Tongue (tissue), 2 donors: ENCODE results near the gene IRAK4. TPM values are rescaled to one million over a fixed set of nuclear protein-coding genes. Genes with fewer than 3 reads are reported as not detected.
"Not testable (repeated sequence)": the region's sequence is repeated elsewhere in the genome, so short reads cannot be mapped to it uniquely, and the experiment has no call there.

ENCODE experiments used
- DNase-seq: peaks from one replicate; pipeline ENCODE4 v3.0.0-alpha.2; 2015
- total RNA-seq: library from RNA; depleted of rRNA; stranded (reverse); fragments of >200 nt; gene quantifications from one replicate; pipeline ENCODE4 v1.2.3, GENCODE V29; 2014

The IRAK4 gene
- total RNA-seq: 19.7 TPM

DNA sequence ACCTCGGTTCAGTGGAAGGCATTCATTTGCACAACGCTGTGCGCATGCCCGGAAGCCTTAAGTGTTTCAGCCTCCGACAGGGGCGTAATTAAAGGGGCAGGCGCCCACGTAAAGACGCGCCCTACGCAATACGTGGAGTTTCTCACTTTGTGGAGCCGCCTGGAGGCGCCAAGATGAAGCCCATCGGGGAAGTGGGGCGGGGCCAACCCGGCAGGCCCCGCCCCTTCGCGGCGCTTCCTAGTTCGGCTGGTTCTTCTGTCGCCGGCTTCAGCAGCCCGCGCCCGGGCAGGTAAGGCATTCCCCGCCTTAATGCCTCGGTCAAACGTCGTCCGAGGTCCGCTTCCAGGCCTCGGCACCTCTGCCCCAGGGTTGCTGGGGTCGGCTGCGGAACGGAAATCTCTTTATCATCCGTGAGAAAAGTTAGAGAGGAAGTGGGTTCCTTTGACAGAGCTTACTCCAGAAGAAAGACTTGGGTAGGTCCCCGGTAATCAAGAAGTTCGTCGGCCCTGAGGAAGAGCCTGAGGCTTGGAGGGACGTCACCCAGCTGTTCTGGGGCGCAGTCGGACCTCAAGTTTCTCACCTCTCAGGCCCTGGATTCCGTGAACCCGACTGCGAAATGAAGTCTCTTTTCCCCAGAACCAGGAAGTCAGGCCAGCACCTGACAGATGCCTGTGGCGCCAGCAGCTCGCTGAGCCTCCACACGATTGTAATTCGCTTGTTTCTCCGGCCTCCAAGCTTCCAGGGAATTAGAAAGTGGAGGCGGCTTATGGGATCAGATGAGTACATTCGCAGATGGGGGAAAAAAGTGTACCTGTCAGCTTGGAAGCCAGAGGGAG, at the start of gene IRAK4, which contains the start of gene PUS7L:
TSS of gene IRAK4 (plus strand) at position 224 of the 836 bp plus-strand sequence. CDS start 9,161 bp downstream, outside the sequence.
TSS of gene PUS7L (minus strand) at position 63 of the 836 bp plus-strand sequence. CDS start 3,545 bp downstream, outside the sequence.
- DNase-seq: peak; percentile 99

DNA sequence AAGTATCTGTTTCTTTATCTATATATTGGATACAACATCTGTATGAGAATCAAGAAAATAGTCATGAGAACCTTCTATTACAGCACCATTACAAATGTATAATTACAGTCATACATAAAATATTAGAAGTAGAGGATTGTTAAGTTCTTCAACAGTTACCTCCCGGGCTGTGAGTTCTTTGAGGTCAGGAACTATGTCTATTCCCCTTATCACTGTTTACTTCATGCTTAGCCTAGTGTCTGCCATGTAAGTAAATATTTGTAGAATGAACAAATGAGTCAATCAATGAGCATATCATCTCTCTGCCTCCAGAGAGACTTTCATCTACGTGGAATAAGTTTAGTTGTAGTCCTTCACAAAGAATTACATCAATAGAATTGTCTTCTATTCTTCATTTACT, 47.4 kb upstream of the IRAK4 start:
- DNase-seq: no peak

DNA sequence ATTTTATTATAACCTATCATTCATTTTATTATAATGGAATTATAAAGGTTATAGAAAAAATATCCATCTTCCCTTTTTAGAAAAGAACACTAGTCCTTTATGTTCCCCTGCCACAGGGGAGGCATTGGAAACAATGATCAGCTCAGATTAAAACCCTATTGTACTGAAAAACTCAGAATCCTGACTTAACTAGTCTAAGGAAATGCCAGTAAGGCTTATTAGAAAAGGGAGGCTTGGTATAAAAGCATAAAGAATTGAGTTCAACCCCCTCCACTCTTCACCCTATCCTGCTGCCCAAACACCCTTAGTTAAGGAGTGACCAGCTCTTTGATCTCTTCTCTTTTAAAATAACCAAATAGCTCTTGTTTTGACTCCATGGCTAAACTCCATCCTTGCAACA, 36.1 kb upstream of the IRAK4 start:
- DNase-seq: no peak

DNA sequence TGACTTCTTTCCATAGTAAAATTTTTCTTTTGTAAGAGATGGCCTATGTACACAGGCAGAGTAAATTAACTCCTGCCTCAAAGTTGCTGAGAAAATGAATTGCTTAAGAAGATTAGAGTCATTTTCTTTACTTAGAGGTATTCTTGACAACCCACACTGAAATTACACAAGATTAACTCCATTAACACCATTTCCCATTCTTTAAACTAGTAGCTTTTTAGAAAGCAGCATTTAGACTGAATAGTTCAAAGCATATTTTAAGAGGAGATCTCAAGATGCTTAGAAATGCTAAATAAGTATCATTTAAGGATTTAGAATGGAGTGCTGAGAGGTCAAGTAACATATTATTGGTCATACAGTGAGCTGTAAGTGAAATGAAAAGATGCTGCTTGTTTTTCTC, 35.6 kb upstream of the IRAK4 start:
- no peak for DNase-seq

DNA sequence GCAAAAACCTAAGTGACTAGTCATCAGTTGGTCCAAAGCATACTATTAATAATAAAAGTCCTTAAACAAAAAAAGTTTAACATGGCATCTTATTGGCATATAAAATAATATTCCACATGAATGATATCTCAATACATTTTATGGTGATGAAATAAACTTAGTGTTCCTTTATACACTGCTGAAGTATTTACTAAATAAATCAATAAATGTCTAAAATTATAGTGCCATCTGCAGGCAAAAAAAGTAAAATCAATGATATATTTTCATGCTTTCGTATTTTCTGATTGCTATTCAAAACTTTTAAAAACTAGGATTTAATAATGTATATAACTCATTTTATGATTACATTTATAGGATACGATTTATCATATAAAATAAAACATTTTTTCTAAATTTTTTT, 30.6 kb upstream of the IRAK4 start:
- DNase-seq: peak; percentile 22

DNA sequence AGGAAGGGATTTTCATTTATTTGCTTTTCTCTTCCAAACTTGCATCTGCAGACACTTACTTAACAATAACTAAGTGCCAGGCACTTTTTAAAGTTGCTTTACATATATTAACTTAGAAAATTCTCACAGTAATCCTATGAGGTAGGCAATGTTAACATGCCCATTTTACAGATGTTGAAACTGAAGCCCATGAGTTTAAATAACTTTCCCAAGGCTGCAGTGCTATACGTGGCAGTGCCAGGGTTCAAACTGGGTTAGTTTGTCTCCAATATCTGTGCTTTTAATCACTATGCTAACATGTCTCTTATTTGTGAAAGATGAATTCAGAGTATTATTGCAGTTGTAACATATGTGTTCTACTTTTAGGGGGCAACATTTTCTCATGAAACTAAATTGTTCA, 30.1 kb upstream of the IRAK4 start:
- no peak for DNase-seq

DNA sequence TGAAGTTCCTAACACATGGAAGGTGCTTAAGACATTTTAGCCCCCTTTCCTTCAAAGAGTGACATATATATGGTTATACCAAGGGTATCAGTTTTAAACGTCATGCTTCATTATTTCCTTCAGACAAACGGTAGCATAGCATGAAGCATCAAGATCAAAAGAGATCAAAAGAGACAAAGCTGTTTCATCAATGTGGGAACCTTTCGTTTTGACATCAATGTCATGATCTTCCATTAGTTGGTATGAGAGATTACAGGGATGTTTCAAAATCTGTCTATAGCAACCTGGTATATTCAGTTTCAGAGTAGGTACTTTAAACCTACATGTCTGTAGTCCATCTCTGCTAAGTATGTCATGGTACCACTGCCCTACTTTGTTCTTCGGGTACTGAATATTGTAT, 28.5 kb upstream of the IRAK4 start:
- no peak for DNase-seq

DNA sequence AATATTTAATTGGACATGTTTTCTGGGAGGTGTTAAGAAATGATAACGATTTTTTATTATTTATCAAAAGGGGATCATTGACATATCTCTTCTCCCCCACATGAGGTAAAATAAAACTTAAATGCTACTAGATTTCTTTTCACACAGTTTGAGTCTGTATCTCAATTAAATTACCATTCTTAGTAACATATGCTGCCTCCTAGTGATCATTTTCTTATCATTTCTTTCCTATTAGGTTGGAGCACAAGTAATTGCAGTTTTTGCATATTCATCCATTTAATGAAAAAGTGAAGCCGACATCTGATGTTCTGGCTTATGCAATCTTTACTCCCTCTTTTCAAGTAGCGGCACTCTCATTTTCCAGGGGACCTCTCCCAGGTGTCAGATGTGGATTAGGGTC, 25.1 kb upstream of the IRAK4 start:
- DNase-seq: no peak

DNA sequence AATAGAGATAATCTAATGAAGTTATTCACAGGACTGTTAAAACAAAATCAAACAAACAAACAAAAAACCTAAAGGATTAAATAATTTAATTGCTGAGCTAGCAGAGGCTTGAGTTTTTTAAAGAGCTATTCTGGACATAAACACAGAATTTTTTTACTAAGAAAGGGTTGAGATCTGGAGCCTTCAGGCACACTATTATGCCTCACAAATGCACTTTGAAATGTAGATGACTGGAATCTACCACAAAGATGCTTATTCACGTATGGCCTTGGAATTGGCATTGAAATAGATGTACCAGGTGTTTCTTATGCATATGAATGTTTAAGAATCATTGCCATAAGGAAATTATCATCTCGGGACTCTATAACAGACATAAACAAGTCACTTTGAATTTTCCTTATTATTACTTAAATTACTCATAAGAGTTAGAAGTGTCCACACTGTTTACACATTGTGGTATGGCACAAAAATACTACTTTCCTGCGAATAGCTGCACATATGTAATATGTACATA, 21.8 kb upstream of the IRAK4 start:
- DNase-seq: no peak

DNA sequence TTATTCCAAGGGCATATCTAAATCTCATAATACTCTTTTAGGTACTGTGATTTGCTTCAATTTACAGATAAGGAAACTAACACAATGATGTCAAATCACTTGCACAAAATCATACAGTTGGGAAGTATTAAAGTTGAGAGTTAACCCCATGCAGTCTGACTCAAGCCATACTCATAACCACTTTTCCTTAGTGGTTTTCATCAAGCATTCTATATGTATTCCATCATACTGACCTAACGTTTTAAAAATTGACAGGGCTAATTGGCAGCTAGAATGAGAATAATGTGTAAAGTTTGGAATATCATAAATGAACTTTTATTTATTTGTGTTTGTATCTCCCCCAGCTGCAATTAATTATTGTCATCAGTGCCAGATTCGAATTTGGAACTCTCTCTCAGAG, 21.1 kb upstream of the IRAK4 start:
- DNase-seq: no peak

DNA sequence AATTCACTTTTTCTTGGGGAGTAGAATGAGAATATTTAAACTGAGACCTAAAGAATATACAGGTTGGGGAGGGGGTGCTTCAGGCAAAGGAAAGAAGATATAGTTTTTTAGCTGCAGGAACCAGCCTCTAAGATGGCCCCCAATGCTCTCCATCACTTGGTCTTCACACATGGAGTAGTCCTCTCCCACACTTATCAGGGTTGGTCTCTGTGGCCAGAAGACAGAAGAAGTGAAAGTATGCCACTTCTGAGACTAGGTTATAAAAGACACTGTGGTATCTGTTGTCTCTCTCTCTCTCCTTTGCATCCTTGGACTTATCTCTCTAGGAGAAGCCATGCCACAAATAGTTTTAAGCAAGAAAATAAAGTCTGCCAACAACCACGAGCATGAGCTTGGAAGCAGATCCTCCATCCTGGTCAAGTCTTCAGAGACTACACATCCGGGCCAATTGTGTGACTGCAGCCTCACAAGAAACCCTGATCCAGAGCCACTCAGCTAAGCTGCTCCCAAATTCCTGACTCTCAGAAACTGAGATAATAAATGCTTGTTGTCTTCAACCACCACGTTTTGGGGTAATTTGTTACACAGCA, 18.1 kb upstream of the IRAK4 start:
- DNase-seq: no peak

DNA sequence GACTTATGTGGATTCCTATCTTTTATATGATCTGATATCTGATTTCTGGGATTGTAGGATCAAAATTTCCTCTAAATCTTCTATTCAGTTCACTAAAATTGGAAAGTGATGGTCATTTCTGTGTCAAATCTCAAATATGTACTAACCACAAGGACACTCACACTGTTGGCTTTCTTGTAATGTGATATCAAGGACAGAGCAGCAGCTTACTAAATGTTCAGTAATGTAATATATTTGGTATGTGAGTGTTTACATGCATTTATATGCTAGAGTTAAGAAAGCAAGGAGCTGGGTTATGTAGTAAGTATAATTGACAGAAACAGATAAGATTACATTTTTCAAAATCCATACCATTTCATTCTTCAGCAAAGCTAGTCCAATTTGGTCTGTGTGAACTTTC, 16.6 kb upstream of the IRAK4 start:
- no peak for DNase-seq

DNA sequence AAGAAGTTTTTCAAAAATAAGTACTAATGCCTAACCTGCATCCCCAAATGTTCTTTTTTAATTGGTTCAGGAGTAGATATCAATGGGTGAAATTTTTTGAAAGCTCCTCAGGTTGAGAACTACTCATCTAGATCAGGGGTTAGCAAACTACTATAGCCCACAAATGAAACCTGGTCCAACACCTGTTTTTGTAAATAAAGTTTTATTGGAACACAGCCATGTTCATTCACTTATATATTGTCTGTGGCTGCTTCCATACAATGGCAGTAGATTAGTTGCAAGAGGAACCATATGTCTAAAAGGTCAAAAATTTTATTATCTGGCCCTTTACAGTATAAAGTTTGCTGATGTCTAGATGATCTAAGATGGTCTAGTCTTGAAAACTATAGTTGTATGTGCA, 13.9 kb upstream of the IRAK4 start:
- DNase-seq: no peak

DNA sequence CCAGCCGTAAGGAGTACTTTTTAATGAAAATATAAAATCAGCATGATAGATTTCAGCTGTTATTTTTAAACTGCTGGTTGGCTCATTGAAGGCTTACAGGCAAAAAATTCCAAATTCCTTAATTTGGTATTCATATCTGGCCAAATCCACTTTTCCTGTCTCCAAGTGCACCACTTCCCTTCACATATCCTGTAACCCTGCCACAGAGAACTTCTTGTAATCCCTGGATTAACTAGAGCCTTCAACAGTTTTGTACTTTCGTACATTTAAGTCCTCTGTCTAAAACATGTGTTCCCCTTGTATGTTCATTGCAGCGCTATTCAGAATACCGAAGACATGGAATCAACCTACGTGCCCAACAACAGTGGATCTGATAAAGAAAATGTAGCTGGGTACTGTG, 9.7 kb upstream of the IRAK4 start:
- no peak for DNase-seq

DNA sequence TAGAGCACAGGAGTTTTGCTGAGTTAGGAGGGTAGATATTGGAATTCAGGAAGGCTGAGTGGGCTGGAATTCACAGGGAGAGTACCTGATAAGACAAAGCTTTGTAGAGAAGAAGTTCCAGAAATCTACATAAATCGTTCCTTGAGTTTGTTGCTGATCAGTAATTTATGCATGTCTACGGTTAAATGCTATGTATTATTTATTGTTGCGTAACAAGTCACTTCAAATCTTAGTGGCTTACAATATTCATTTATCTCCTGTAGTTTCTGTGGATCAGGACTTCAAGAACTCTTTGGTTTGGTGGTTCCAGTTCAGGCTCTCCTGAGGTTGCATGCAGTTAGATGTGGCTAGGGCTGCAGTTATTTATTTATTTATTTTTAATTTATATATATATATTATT, 7.9 kb upstream of the IRAK4 start:
- no peak for DNase-seq

DNA sequence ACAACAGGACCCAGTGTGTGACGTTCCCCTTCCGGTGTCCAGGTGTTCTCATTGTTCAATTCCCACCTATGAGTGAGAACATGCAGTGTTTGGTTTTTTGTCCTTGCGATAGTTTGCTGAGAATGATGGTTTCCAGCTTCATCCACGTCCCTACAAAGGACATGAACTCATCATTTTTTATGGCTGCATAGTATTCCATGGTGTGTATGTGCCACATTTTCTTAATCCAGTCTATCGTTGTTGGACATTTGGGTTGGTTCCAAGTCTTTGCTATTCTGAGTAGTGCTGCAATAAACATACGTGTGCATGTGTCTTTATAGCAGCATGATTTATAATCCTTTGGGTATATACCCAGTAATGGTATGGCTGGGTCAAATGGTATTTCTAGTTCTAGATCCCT, 7.4 kb upstream of the IRAK4 start:
- DNase-seq: not testable (repeated sequence)

DNA sequence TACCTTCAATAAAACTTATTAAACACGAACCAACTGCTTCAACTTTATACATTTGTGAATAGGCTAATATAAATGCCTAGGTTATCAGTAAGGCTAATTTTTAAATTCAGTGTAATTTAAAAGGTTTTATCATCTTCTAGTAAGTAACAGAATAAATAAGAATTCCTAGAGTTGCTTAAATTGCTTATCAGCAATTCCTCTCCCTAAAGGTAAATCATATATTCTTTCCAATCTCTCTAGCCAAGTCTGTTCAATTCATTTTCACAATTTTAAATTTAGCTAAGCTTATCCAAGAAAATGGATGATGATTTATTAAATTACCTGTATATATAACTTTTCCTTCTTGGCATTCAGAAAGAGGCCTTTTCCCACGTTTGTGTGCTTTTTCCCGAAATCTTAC, 4.7 kb upstream of the IRAK4 start:
- no peak for DNase-seq

DNA sequence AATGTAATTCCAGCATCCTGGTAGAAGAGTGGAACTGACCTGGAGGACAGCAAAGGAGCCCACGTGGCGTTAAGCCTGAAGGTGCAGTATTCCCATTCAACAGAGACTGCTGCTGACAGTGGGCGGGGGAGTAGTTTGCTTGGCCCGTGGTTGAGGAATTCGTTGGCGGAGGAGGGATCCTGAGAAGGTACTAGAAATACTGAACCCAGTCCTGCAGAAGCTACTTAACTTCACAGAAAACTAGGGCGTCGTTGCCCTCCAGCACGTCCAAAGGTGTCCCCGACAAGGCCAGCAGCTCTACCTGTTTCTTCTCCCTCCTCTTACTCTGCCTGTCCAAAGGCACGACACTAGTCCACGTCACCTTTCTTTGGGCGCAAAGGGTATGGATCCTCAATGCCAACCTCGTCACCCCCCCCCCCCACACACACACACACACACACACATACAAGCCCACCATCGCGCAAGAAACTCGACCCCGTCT, 464 bp upstream of the IRAK4 start:
- no peak for DNase-seq

DNA sequence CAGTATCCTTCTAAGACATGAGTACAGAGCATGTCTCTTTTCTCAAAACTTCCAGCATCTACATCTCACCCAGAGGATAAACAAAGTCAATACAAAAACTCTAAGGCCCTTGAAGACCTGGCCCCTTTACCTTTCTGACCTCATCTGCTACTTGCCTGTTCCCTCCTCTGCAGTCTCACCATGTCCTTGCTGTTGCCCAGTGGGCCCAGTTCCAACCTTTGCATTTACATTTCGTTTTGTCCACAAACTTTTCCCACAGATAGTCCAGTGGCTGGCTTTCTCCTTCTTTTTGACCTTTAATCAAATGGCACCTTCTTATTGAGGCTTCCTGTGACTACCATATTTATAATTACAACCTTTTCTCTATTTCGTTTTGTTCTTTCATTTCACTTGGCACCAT, 1.6 kb downstream of the IRAK4 start:
- no peak for DNase-seq

DNA sequence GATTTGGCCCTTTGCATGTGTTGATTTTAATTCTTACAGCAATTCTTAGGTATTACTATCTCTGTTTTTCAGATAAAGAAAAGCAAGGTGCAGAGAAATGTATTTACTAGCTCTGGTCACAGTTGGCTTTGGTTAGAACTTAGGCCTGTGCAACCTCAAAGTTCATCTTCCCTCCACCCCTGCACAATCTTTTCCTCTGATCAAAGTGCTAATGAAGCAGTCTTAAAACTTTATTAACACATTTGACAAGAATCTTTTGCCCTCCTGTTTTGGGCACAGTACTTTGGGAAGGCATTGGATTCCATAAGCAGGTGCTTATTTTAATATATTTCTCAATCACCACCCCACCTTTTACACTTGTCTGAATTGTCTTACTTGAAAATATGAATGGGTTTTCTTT, 2.7 kb downstream of the IRAK4 start:
- DNase-seq: no peak

DNA sequence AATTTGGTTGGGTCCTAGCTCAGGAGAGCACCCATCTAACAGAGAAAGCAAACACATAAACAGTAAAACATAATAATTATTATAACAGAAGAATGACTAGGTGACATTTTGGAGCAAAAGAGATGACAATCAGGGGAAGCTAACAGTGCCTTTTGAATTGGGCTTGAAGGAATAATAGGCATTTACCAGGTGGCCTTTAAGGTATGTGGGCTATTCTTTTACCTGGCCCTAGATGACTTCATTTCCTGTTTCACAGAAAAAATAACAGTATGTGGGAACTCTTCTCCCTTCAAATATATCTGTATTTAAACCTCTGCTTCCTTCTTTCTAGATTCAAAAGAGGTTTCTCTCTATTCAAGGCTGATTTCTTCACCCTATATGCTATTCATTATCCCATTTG, 3.8 kb downstream of the IRAK4 start:
- no peak for DNase-seq

DNA sequence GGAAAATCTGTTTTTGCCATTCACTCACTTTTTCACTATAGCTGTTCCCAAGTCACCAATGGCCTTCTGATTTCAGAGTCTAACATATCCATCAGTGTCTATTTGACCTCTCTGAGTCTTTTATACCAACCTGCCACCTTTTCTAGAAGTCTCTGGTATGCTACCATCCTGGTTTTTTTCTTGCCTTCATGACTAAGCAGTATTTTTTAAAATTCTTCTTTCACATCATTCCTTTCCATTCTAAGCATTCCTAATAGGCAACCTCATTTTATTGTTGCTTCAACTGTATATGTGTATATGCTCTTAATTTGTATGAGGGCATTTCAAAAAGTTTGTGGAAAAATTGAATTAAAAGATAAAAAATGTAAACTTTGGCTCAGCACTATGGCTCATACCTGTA, 5.0 kb downstream of the IRAK4 start:
- no peak for DNase-seq

DNA sequence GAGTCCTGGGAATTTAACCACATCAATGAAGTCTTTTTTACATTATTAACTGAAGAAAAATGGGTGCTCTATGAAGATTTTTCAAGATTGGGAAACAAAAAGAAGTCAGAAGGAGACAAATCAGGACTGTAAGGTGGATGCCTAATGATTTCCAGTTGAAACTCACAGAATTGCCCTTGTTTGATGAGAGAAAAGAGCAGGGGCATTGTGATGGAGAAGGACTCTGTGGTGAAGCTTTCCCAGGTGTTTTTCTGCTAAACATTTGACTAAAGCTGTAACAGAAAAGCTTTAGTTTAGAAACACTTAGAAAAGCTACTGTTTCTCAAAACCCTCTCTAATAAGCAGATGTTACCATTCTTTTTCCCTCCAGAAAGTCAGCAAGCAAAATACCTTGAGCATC, 5.8 kb downstream of the IRAK4 start:
- DNase-seq: no peak

DNA sequence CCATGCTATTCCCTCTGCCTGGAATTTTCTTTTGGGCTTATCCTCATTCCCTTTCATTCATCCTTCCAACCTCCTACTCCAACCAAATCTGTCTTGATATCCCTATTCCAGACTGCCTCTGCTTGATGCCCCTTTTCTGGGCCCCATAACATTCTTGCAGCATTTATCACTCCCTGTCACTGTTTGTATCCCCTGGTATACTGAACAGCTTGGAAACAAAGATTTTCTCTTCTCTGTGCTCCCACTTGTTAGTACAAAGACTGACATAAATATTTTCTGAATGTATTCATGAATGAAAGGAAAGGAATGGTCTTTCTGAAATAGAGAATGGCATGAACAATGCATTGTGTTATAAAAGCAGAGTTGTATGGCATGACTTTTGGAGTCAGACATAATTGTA, 7.5 kb downstream of the IRAK4 start:
- no peak for DNase-seq
